Bronchial epithelial cell (primary cell): ENCODE measurements around the gene COQ10A. TPM values are rescaled to one million over a fixed set of nuclear protein-coding genes. Genes with fewer than 3 reads are reported as not detected.

Source experiments
- DNase-seq: peaks from one replicate; pipeline ENCODE4 v3.0.0-alpha.2; 2010; ENCODE audit warnings: low read depth
- FAIRE-seq: peaks from 2 replicates; lab custom pipeline; 2011; peaks lifted over from hg19 to GRCh38; lab: Jason Lieb, UNC
- H3K27me3 ChIP-seq: 2 replicates; pipeline ENCODE4 v1.5.1; 2011; ENCODE audit warnings: low read length; ENCODE audit not compliant: control insufficient read depth, insufficient read depth
- H3K36me3 ChIP-seq: 2 replicates; pipeline ENCODE4 v1.5.1; 2011; ENCODE audit warnings: low read length; ENCODE audit not compliant: control insufficient read depth, insufficient read depth
- H3K4me3 ChIP-seq: 2 replicates; pipeline ENCODE4 v1.5.1; 2011; ENCODE audit warnings: mild to moderate bottlenecking, low read depth, low read length, control low read depth
- total RNA-seq: library from RNA; depleted of rRNA; stranded (reverse); fragments of >200 nt; gene quantifications from 2 replicates; pipeline ENCODE4 v1.2.1, GENCODE V29; 2014
- TF ChIP-seq, protein P1 (sequence below): IDR thresholded peaks from 2 replicates; pipeline ENCODE4 v1.5.1; 2011; ENCODE audit warnings: mild to moderate bottlenecking, moderate library complexity, low read length, control low read depth, inconsistent platforms; ENCODE audit not compliant: insufficient read depth, severe bottlenecking

COQ10A gene
- total RNA-seq, 1 donor from 2014 or later: 5.3 TPM

DNA sequence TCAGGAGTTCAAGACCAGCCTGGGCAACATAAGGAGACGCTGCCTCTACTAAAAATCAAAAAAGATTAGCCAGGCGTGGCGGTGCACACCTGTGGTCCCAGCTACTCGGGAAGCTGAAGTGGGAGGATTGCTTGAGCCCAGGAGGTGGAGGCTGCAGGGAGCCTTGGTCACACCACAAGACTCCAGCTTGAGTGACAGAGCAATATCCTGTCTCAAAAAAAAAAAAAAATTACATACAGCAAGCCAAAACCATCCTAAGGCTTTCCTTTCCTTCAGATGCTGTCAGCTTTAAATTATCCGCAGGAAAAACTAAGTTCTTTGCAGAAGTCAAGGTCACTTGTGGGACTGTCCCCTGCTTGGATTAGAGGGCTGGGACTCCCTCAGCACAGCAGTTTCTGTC lies 32.1 kb downstream of the COQ10A start:
- TF ChIP-seq, protein P1, sequence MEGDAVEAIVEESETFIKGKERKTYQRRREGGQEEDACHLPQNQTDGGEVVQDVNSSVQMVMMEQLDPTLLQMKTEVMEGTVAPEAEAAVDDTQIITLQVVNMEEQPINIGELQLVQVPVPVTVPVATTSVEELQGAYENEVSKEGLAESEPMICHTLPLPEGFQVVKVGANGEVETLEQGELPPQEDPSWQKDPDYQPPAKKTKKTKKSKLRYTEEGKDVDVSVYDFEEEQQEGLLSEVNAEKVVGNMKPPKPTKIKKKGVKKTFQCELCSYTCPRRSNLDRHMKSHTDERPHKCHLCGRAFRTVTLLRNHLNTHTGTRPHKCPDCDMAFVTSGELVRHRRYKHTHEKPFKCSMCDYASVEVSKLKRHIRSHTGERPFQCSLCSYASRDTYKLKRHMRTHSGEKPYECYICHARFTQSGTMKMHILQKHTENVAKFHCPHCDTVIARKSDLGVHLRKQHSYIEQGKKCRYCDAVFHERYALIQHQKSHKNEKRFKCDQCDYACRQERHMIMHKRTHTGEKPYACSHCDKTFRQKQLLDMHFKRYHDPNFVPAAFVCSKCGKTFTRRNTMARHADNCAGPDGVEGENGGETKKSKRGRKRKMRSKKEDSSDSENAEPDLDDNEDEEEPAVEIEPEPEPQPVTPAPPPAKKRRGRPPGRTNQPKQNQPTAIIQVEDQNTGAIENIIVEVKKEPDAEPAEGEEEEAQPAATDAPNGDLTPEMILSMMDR: no peak
- DNase-seq (no peak), FAIRE-seq (no peak)
- H3K4me3 ChIP-seq: no peak overlapping the region
- H3K27me3 ChIP-seq: no peaks in the 10 kb centered on the region
- peaks cover 7% of the 10 kb centered on the region for H3K36me3 ChIP-seq

DNA sequence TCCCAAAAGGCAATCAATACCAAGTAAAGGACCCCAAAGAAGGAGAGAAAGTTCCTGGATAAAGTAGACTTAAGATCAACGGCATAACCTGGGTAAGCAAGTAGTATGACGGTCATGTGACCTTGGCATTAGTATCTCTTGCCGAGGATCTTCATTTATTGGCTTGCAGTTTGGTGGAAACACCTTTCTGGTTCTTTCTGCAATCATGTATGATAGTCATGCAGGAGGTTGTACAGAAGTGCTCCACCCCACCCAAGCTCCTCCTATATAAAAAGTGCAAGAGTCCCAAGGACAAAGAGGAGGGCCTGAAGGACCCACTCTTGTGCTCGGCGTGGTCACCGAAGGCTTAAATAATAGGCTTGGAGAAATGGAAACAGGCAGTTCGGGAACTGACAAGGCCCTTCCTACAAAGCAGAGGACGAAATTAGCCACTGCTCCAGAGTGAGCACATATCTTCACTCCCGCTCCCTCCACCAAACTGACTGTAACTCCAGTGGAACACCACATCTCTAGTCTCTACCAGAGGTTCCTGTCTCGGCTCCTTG lies 32.6 kb downstream of the COQ10A start:
- Histone ChIP-seq H3K27me3 (no peaks in the 10 kb centered on the region), H3K4me3 (peak overlapping the region; percentile 77), H3K36me3 (peaks cover 7% of the 10 kb centered on the region)
- FAIRE-seq (no peak), DNase-seq (peak; percentile 39)
- TF ChIP-seq, protein P1: no peak

DNA sequence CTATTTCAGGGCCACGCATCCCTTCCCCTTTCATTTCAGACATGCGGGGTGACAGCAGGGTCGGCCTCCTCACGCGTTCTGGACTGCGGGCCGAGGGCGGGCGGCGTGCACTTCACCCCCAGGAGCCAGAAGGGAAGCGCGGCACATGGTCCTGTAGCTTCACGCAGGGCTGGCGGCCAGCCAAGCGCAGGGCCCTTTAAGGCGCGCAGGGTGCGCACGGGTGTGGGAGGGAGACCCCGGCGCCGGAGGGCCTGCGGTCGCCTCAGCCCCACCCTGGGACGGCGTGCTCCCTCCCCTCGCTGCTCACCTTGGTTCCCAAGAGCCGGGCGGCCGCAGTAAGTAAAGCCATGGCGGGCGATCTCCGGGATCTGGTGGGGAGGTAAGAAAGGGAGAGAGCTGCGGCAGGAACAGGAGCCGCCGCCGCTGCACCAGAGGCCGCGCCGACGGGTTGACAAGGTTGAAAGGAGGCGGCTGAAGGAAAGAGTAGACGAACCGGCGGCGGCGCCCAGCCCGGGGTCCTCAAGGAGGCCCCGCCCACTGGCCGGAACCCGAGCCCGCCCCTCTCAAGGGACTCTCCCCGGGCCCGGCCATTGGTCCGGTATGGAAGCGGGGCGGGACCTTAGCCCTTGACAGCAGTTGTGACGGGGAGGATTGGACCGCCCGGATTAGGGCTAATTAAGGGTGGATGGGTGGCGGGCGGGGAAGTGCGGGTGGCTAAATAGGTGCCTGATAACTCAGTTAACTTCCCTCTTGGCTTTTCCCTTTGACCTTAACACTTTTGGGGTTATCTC lies 33.3 kb downstream of the COQ10A start, which contains the start of gene CS:
Gene CS (minus strand): TSS at position 478 of the 791 bp plus-strand sequence. CDS start 129 bp downstream, at position 349.
- Histone ChIP-seq H3K36me3 (peaks cover 7% of the 10 kb centered on the region), H3K27me3 (no peaks in the 10 kb centered on the region), H3K4me3 (peak within 1 kb of the TSS; percentile 77)
- DNase-seq (peak; percentile 91), FAIRE-seq (no peak)
- TF ChIP-seq, protein P1: no peak

DNA sequence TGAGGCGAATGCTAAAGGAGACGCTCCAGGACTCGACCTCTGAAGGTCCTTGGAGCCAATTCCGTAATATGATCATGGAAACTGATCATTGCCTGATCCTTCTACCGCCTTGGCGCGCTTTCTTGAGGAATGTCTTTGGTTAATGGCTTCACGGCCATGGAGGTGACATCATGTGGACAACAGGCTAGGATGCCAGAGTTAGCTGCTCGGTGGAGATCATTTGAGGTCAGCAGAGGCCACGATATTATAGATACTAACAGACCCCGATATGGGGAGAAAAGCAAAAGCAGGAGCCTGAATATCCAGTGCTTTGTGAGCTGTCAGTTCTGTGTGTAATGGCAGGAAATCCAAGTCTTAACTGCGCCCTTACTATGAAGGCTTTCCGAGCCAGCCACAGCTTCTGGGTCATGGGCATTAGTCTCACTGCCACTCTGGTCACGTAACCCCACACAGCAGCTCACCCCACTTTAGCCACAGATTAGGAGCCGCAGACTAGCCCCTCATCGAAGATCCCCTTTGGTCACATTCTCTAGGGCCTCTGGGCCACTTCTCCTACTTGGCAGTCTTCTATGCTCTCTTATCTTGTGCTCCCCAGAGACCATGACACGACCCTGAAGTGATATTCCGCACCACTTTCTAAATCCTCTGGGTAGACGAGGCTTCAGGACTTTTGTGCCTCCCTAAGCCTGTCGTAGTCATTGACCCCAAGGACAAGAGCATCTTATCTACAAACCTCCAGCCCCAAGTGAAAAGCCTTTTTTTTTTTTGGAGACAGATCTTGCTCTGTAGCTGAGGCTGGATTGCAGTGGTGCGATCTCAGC lies 34.1 kb downstream of the COQ10A start:
- FAIRE-seq (no peak), DNase-seq (no peak)
- TF ChIP-seq, protein P1: no peak
- Histone ChIP-seq H3K27me3 (no peaks in the 10 kb centered on the region), H3K36me3 (peaks cover 7% of the 10 kb centered on the region), H3K4me3 (peak overlapping the region; percentile 77)

DNA sequence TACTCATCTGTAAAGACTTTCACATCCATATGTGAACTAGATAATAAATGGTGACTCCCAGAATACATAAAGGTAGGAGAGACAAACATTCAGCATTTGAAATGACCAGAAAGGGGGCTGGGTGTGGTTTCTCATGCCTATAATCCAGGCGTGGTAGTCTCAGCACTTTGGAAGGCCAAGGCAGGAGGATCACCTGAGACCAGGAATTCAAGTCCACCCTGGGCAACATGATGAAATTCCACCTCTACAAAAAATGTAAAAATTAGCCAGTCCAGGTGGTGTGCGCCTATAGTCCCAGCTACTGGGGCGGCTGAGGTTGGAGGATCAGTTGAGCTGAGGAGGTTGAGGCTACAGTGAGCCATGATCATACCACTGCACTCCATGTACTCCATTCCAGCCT lies 37.5 kb downstream of the COQ10A start:
- Histone ChIP-seq H3K36me3 (peaks cover 3% of the 10 kb centered on the region), H3K4me3 (no peak overlapping the region), H3K27me3 (no peaks in the 10 kb centered on the region)
- no peak for DNase-seq
- FAIRE-seq: no peak
- TF ChIP-seq, protein P1: no peak
